DMS114 treated with DMSO at 0.1 percent for 48 hours (cell line): ENCODE measurements around the gene OLFM1.

ENCODE experiments used
- DNase-seq: peaks from one replicate; lab custom pipeline; 2025; ENCODE audit not compliant: unreplicated experiment; lab: John Stamatoyannopoulos, UW

Gene OLFM1

DNA sequence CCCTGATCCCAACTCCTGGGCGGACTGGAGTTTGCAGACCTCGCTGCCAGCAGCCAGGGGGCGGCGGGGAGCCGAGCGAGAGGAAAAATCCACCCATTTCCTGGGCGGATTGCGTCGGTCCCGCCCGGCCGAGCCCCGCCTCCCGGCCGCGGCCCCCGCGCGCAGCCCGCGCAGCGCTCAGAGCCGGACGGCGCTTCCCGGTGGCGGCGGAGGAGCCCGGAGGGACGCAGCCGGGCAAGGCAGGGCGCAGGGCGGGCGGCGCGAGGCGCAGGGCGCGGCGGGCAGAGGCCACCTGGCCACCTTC is at the start of gene OLFM1:
Gene OLFM1, plus strand, starts transcription at position 180 of the 304 bp plus-strand sequence. CDS start 322 bp downstream, outside the sequence.
- peak; percentile 49 for DNase-seq

DNA sequence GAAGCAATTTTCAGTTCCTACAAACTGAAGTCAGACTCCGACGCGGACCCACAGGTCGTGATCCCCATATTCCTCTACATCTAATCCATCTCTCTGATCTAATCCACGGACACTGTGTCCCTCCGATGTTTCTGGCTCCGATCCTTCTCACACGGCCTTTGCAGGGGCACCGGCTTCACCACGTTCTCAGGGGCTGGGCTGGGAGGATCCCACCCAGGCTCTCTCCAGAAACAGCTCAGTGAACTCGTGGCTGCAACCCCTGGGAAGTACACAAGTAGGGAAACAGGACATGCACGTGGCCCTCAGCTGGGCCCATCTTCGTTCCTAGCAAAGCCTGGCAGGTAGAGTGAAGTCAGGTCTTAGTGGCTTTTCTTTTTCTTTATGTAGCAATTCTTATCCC is 49.1 kb upstream of the OLFM1 start:
- no peak for DNase-seq

DNA sequence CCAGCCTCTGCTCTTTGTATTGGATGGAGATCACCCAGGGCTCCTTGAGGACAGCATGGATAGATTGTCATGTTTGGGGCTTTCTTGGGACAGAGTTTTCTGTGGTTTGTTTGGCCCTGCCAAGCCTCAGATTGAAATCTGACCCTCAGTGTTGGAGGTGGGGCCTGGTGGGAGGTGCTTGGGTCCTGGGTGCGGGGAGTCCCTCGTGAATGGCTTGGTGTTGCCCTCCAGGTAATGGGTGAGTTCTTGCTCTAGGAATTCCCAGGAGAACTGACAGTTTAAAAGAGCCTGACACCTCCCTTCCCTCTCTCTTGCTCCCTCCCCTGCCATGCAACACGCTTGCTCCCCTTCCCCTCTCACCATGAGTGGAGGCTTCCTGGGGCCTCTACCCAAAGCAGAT is 48.6 kb upstream of the OLFM1 start:
- no peak for DNase-seq

DNA sequence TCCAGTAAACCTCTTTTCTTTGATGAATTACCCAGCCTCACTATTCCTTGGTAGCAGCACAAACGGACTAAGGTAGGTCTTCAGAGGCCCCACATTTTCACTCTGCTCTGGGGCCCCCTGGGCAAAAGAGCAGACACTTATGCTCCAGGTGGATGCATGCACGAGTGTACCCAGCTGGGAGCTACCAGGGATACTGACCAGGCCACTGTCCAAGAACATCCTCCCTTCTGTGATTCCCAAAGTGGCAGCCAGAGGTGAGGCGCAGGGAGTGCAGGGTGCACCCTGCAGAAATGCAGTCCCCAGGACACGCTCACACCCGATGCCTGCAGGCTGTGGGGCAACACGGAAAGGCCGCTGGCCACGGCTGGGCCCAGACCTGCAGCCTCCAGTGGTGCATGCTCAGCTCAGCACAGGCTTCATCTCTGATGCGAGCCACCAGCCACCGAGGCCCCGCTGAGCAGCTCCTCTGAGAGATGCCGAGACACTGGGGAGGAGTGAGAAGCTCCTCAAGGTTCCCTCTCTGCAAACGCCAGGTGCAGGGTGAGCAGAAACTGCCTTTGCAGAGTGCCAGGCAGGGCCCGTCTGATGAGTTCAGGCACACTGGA is 48.1 kb upstream of the OLFM1 start:
- DNase-seq = no peak

DNA sequence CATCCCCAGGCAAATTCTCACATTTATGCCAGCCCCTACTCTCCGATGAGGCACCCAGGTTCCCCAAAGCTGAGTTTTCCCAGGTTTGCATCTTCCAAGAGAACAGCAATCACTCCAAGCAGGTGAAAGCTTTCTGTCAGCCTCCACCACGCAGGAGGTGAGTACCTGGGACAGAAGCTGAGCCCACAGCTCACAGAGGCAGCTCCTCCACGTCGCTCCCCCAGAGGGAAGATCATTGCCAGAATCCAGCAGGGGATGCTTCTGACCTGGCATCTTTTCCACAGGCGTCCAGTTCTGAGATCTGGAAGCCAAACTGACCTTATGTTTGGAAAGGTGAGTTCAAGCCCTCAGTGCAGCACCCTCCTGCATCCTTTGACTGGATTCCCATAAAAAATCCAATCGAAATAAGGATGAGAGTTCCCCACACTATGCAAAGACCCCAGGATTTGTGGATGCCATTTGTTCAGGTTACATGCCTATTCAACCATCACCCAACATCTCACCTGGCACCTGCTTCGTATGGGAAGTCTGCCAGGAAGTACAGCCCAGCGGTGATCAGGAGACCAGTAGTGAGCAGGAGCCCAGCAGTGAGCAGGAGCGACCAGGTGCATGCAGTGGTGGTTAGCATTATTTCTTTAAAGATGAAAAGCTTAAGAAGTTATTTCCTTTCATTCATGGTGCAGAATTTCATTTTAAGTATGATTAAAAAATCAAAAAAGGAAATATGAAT is 47.4 kb upstream of the OLFM1 start:
- DNase-seq = no peak

DNA sequence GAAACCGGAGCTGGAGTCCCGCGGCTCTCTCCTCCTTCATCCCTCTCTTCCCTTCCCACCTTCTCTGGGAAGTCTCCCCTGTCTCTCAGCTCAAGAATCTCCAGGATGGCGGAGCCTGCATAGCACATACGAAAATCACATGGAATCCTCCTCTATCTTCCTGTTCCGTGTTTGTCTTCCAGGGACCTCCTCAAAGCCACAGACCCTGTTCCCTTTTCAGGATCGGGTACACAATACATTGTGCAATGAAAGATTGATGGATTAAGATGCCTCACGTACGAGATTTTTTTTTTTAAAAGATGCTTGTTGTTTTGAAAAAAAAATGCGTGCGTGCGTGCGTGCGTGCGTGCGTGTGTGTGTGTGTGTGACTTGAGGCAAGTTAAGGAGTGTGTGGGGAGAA is 46.6 kb upstream of the OLFM1 start:
- DNase-seq = no peak

DNA sequence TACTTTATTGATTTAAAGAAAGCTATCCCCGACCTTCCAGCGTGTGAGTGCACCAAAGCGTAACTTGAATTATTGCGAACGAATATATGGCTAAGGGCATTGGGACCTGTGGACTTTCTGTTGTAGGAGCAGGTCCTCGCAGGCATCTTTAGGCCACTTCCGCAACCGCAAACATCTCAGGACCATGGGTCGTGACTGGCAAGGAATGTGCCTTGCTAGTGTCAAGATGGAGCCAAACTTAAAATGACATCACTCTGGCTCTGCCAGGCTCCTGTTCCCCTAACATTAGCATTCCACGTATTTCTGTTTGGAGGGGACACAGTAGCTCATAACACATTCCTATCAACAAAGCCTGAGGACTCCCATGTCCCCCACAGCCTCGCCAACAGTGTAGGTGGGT is 44.1 kb upstream of the OLFM1 start:
- DNase-seq = no peak

DNA sequence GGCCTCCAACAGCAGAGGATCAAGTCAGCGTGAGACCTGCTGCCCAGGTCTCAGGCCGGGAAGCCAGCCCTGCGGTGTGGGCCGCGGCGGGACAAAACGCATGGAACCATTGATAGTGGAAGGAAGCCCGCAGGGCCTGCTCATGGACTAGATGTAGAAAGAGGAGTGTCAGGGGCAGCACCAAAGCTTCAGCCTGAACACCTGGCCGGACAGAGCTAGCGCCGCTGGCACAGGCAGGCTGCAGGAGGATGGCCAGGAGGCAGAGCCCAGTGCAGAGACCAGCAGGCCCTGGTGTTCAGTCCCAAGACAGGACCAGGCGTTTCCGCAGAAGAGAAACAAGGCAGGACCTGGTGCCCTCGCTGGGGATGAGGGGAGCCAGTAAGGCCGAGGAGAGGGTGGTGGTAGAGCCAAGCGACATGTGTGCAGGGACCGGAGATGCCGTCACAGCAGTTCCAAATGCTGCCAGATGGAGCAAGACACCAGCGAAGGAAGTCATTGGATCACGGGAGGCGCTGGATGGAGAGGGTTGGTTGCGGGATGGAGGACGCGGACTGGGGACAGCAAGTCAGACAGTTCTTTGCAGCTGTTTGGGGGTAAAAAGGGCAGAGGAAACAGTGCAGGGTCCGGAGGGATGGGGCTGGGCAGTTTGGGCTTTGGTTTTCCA is 42.1 kb upstream of the OLFM1 start:
- DNase-seq = no peak

DNA sequence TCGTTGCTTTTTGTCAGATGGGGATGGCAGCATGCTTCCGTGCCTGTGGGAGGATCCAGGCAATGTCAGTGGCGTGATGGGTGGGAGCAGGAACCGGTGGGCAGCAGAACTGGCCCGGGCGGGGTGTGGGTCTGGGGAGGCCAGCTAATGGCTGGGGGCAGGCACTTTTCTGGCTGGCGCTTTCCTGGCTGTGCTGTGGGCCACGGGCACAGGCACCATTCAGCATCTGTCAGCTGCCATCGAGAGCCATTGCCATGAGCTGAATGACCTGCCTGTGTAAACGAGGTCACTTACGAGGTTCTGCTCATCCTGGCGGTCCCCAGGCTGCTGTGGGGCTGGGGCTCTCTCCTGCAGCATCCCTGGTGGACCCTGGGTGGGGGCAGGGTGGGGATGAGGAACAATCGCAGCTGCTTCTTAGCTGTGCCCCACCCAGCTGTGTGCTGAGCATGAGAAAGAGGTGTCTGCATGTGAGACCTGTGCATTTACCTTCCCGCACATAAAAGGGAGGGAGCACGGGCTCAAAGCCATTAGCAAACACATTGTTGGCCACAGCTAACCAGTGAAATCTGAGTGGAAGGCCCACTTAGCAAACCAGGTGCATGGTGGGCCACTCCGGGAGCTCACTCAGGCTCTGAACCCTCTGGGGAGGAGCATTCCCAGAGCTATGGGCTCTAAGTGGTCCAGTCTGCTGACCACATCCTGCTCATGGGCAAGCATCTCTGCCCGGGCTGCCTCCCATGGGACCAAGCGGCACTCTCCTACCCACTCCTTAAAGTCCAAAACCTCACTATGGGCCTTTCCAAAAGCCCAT is 41.3 kb upstream of the OLFM1 start:
- DNase-seq = no peak

- DNase-seq = no peak
Measured at GRCh38 chr9:135046739-135047350, 40.6 kb upstream of the OLFM1 start.

GRCh38 chr9:135047521-135047920 is 39.9 kb upstream of the OLFM1 start:
- no peak for DNase-seq

DNA sequence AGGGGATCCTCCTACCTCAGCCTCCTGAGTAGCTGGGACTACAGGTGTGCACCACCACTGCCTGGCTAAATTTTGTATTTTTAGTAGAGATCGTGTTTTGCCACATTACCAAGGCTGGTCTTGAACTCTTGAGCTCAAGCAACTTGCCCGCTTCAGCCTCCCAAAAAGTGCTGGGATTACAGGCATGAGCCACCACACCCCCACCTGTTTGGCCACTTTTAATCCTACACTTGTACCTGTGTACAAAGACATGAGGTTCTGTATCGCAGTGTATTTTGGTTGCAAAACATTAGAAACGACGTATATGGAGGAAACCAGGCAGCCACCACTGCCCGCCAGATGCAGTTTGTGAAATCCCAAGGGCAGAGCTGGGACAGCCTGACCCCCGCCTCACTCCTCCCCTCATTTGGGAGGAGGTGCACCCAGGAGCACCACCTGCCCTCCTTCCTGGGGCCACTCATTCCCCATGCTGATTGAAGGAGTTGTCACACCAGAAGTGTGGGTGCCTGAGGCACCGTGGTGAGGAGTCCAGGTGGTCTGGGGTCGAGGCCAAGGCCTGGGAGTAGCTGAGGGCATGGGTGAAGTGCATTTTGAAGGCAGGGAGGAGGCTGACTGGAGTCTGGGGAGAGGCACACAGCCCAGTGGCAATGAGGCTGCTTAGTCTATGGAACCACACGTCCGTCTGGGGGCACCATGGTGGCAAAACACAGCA is 39.3 kb upstream of the OLFM1 start:
- DNase-seq = no peak

DNA sequence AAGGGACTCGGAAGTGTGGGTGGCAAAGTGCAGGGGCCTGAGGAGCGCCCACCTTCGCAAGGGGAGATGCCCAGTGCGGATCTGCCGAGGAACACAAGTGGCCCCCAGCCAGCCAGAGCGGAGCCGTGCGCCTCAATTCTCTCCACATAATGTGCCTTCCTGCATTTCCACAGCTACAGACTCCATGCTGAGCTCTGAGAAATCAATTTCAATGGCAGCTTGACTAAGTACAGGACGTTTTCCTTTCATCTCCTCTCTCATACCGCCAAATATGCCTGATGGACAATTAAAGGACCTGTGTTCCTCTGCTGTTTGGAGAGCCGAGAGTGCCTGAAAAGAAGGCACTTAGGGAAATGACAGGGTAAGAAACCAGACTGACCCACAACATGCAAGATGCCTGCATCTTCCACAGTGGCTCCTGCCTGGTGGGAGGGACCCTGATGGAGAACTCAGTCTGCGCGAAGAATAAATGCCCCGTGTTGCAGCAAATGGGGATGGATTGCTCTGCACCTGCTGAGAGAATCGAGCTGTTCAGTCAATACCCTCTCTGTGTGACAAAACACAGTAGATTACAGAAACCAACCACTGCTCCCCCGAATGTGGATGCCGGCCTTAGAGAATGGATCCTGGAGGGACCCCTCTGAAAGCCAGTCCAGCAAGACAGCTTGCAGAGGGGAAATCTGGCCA is 38.6 kb upstream of the OLFM1 start:
- DNase-seq = no peak

DNA sequence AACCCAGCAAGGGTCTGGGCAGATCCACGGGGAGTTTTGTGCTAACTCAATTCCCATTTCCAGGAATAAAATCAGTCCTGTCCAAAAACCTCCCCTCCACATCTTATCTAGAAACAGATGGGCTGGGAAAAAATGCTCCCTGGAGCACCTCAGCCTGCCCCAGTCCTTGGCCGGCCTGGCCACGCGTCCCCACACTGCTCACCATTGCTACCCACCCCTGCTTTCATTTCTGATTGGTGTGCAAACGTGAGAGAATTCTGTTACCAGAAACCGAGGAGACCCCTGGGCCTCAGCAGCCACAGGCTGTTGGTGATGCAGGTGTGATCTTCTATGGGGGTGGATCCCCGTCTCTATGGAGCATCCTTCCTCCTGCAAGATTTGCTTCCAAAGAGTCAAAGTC is 38.0 kb upstream of the OLFM1 start:
- DNase-seq = no peak

DNA sequence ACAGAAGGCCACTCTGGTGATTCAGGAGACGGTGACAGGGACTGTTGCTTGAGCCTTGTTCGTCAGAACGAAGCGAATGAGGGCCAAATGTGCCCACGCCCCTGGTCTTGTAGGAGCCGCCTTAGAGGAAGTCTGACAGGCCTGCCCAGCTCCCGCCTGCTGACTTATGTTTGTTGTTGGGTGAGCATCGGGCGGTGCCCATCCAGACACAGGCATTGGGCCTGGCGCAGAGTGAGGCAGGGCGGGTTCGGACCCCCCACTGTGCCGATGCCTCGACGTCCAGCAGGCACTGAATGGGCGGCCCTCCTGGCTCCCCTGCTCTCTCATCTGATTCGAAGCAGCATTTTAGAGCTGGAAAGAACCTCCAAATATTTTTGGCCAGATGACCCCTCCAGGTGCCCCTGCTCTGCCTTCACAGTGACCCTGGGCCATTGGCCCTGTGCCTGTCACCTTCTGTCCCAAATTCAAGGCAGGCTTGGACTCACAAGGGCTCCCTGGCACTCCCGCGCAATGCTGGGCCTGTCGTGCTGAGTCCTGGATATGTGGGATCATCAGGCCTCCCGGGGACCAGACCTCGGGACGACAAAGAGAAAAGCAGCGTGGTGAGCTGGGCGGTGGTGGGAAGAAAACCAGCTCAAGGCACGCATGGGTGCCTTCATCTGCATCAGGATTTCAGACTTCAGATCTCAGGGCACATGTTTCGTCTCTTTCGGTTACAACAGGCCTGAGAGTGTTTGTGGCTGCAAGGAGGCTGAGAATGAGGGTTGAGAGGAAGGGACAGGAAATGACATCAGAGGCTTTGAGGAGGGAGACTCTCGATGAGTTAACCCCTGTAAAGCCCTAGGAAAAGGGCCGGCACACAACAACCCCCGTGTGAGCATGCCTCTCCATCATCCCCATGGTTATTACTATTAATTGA is 37.1 kb upstream of the OLFM1 start:
- DNase-seq = no peak

DNA sequence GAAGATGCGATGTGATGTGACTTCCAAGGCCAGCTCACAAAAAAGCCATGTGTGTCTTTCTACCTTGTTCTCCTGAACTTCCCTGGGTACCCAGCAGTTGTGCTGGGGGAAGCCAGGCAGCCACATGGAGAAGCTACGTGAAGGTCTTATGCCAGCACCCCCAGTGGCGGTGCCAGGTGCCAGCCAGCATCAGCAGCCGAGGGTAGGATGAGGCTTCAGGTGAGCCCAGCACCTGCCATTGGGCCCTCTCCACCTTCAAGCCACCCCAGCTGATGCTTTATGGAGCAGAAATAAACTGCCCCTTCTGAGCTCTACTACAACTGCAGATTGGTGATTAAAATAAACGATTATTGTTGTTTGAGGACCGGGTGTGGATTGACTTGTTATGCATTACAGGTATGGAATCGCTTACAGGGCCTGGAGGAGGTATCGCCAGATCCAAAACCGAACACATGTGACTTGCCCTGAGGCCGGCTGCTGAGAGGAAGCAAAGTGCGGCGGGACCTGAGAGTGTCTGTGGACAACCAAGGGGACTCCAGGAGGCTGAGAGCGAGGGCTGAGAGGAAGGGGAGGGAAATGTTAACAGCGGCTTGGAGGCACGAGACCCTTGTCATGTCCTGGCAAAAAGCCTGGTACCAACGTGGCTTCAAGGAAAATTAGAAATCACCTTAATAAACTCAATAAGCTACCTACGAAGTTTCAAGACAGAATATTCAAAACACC is 36.0 kb upstream of the OLFM1 start:
- DNase-seq = no peak

DNA sequence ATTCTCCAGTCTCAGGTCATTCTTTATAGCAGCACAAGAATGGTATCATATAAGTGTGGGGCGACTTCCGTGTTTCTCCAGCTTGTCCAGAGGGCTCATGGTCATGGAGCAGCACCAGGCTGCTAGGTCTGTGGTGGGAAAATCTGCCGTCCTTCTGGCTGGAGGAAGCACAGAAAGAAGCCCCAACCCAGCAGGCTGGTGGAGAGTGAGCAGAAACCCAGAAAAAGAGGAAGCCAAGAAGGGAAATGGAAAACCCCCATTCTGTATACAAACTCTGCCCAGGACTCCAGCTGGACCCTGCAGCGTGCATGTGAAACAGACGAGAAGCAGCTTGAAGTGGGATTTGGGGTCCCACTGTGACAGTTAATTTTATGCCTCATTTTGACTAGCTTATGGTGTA is 34.3 kb upstream of the OLFM1 start:
- no peak for DNase-seq

- DNase-seq = no peak
Measured at GRCh38 chr9:135055181-135055580, 32.3 kb upstream of the OLFM1 start.
